ENCODE data around the gene AXDND1. TPM values are rescaled to one million over a fixed set of nuclear protein-coding genes. Genes with fewer than 3 reads are reported as not detected.

Gene AXDND1
- total and polyA plus RNA-seq, 12 donors: 1.2 to 24.6 (median 3.8) TPM; not detected in 1

- DNase-seq: no peak
- no peak overlapping the region for H3K27ac ChIP-seq
- WGBS, 4 donors: 77 to 86% (median 78%) methylated on average over 1 to 2 of the region's 2 CpGs
- TF ChIP-seq POLR2A (IDR thresholded peaks at IDR 0.05): no peak
- TF ChIP-seq CTCF (IDR thresholded peaks at IDR 0.05): no peak
- no peaks in the 10 kb centered on the region for H3K27me3 ChIP-seq
- no peak overlapping the region for H3K4me3 ChIP-seq
- no peaks in the 10 kb centered on the region for H3K9me3 ChIP-seq (replicated peaks in 1 of 3)
- peaks cover 0 to 10% of the 10 kb centered on the region in 2 donors for H3K4me1 ChIP-seq (replicated peaks in 1 of 2)
- intact Hi-C loops (cut with DNase I): no loop called here
- H3K36me3 ChIP-seq (replicated peaks in 1 of 2): no peaks in the 10 kb centered on the region
These were observed 181.3 kb downstream of the AXDND1 start for GRCh38 chr1:179547021-179547535.

- H3K27me3 ChIP-seq: no peaks in the 10 kb centered on the region
- 69 to 96% (median 81%) methylated on average over 3 of the region's 3 CpGs for WGBS, 4 donors
- intact Hi-C loops (cut with DNase I): no loop called here
These were observed 183.0 kb downstream of the AXDND1 start for GRCh38 chr1:179548666-179549367.

GRCh38 chr1:179549368-179549700 lies 183.6 kb downstream of the AXDND1 start:
- WGBS, 4 donors: 72 to 94% (median 90%) methylated on average over 2 of the region's 2 CpGs
- H3K9me3 ChIP-seq (replicated peaks in 1 of 3): no peaks in the 10 kb centered on the region
- TF ChIP-seq POLR2A (IDR thresholded peaks at IDR 0.05) (no peak), CTCF (IDR thresholded peaks at IDR 0.05) (no peak)
- H3K27ac ChIP-seq: no peak overlapping the region
- H3K27me3 ChIP-seq: no peaks in the 10 kb centered on the region
- H3K36me3 ChIP-seq (replicated peaks in 1 of 2): no peaks in the 10 kb centered on the region
- H3K4me1 ChIP-seq (replicated peaks in 1 of 2): peaks cover 0 to 10% of the 10 kb centered on the region in 2 donors
- DNase-seq: no peak
- H3K4me3 ChIP-seq: no peak overlapping the region
- intact Hi-C loops (cut with DNase I): no loop called here

More at GRCh38 chr1:179548666-179549367, 183.0 kb downstream of the AXDND1 start:
- no peak overlapping the region for H3K4me3 ChIP-seq
- H3K36me3 ChIP-seq (replicated peaks in 1 of 2): no peaks in the 10 kb centered on the region
- H3K27ac ChIP-seq: no peak overlapping the region
- TF ChIP-seq POLR2A (IDR thresholded peaks at IDR 0.05): no peak
- TF ChIP-seq CTCF (IDR thresholded peaks at IDR 0.05): no peak
- peaks cover 0 to 10% of the 10 kb centered on the region in 2 donors for H3K4me1 ChIP-seq (replicated peaks in 1 of 2)
- no peak for DNase-seq
- no peaks in the 10 kb centered on the region for H3K9me3 ChIP-seq (replicated peaks in 1 of 3)

GRCh38 chr1:179550746-179551682 lies 185.2 kb downstream of the AXDND1 start:
- intact Hi-C loops (cut with DNase I): no loop called here
- no peaks in the 10 kb centered on the region for H3K36me3 ChIP-seq (replicated peaks in 1 of 2)
- no peak overlapping the region for H3K4me3 ChIP-seq
- DNase-seq: no peak
- H3K27ac ChIP-seq: no peak overlapping the region
- TF ChIP-seq POLR2A (IDR thresholded peaks at IDR 0.05) (no peak), CTCF (IDR thresholded peaks at IDR 0.05) (no peak)
- H3K4me1 ChIP-seq (replicated peaks in 1 of 2): peaks cover 0 to 10% of the 10 kb centered on the region in 2 donors
- H3K9me3 ChIP-seq (replicated peaks in 1 of 3): no peaks in the 10 kb centered on the region
- WGBS, 4 donors: 62 to 85% (median 67%) methylated on average over 9 of the region's 9 CpGs
- H3K27me3 ChIP-seq: no peaks in the 10 kb centered on the region

Measured in adrenal gland (tissue), 12 donors.